Osteocyte (in vitro differentiated cells): ENCODE measurements around the gene CALCOCO1. TPM values are rescaled to one million over a fixed set of nuclear protein-coding genes. Genes with fewer than 3 reads are reported as not detected.
A peak's percentile ranks its signal among the peaks of the same experiment; 100 is the strongest.

Experiments
- DNase-seq: peaks from one replicate; pipeline ENCODE4 v3.0.0; 2021; ENCODE audit warnings: mixed read lengths; ENCODE audit not compliant: unreplicated experiment; ENCODE audit errors: extremely low spot score
- H3K27ac Mint-ChIP-seq: one replicate; pipeline ENCODE4 v1.8.0; 2021; ENCODE audit warnings: mild to moderate bottlenecking, mixed read lengths; ENCODE audit not compliant: unreplicated experiment
- H3K27me3 Mint-ChIP-seq: one replicate; pipeline ENCODE4 v1.8.0; 2021; ENCODE audit warnings: mixed read lengths; ENCODE audit not compliant: unreplicated experiment
- H3K36me3 Mint-ChIP-seq: one replicate; pipeline ENCODE4 v1.8.0; 2021; ENCODE audit warnings: mixed read lengths; ENCODE audit not compliant: unreplicated experiment
- H3K4me1 Mint-ChIP-seq: one replicate; pipeline ENCODE4 v1.8.0; 2021; ENCODE audit warnings: mixed read lengths; ENCODE audit not compliant: unreplicated experiment
- H3K4me3 Mint-ChIP-seq: one replicate; pipeline ENCODE4 v1.8.0; 2021; ENCODE audit warnings: mild to moderate bottlenecking, moderate library complexity, mixed read lengths; ENCODE audit not compliant: unreplicated experiment
- H3K9me3 Mint-ChIP-seq: one replicate; pipeline ENCODE4 v1.8.0; 2021; ENCODE audit warnings: mixed read lengths; ENCODE audit not compliant: unreplicated experiment
- CTCF ChIP-seq: fragments of 200-600 bp; sonication (generic); IDR thresholded peaks from 2 replicates; pipeline ENCODE4 v1.5.0; 2021; ENCODE audit warnings: antibody characterized with exemption, mild to moderate bottlenecking, moderate library complexity
- total RNA-seq: library from RNA; stranded (reverse); gene quantifications from 2 replicates; pipeline ENCODE4 v1.2.1, GENCODE V29; 2021

Gene CALCOCO1
- total RNA-seq, 1 donor from 2014 or later: 198 TPM

GRCh38 chr12:53694756-53695151 lies 32.5 kb downstream of the CALCOCO1 start:
- TF ChIP-seq CTCF: no peak
- H3K36me3 Mint-ChIP-seq: no peaks in the 10 kb centered on the region

GRCh38 chr12:53688134-53688533 lies 39.1 kb downstream of the CALCOCO1 start:
- Mint-ChIP-seq H3K9me3 (no peaks in the 10 kb centered on the region), H3K27me3 (peaks cover 33% of the 10 kb centered on the region), H3K4me1 (no peaks in the 10 kb centered on the region), H3K4me3 (no peak overlapping the region), H3K36me3 (no peaks in the 10 kb centered on the region), H3K27ac (no peak overlapping the region)
- DNase-seq: no peak
- no peak for TF ChIP-seq CTCF

More at GRCh38 chr12:53694756-53695151, 32.5 kb downstream of the CALCOCO1 start:
- Mint-ChIP-seq H3K4me1 (peaks cover 19% of the 10 kb centered on the region), H3K27me3 (peaks cover 64% of the 10 kb centered on the region), H3K9me3 (no peaks in the 10 kb centered on the region), H3K4me3 (peak overlapping the region; percentile 64), H3K27ac (no peak overlapping the region)
- no peak for DNase-seq

- no peak overlapping the region for H3K27ac Mint-ChIP-seq
- no peaks in the 10 kb centered on the region for H3K9me3 Mint-ChIP-seq
- no peak for DNase-seq
- no peaks in the 10 kb centered on the region for H3K36me3 Mint-ChIP-seq
- no peaks in the 10 kb centered on the region for H3K4me1 Mint-ChIP-seq
- peaks cover 27% of the 10 kb centered on the region for H3K27me3 Mint-ChIP-seq
- TF ChIP-seq CTCF: no peak
- H3K4me3 Mint-ChIP-seq: no peak overlapping the region
Measured at GRCh38 chr12:53686436-53686835, 40.8 kb downstream of the CALCOCO1 start.

- H3K36me3 Mint-ChIP-seq: no peaks in the 10 kb centered on the region
- no peaks in the 10 kb centered on the region for H3K4me1 Mint-ChIP-seq
- H3K4me3 Mint-ChIP-seq: no peak overlapping the region
- H3K9me3 Mint-ChIP-seq: no peaks in the 10 kb centered on the region
- no peak overlapping the region for H3K27ac Mint-ChIP-seq
- no peak for DNase-seq
- peaks cover 20% of the 10 kb centered on the region for H3K27me3 Mint-ChIP-seq
- no peak for TF ChIP-seq CTCF
Measured at GRCh38 chr12:53684654-53685220, 42.5 kb downstream of the CALCOCO1 start.

GRCh38 chr12:53683983-53684382 lies 43.3 kb downstream of the CALCOCO1 start:
- TF ChIP-seq CTCF: no peak
- Mint-ChIP-seq H3K4me3 (no peak overlapping the region), H3K36me3 (no peaks in the 10 kb centered on the region), H3K27me3 (peaks cover 21% of the 10 kb centered on the region), H3K27ac (no peak overlapping the region), H3K9me3 (no peaks in the 10 kb centered on the region), H3K4me1 (no peaks in the 10 kb centered on the region)
- no peak for DNase-seq
